CD14-positive monocyte (primary cell): ENCODE data around the gene NDUFAF4. TPM values are rescaled to one million over a fixed set of nuclear protein-coding genes. Genes with fewer than 3 reads are reported as not detected.

Source experiments
- DNase-seq, 3 donors: peaks; one replicate each; pipeline ENCODE4 v3.0.0-alpha.2; 2011 to 2022
- H2AFZ ChIP-seq: 2 replicates; pipeline ENCODE4 v1.6.0; 2012; ENCODE audit warnings: mild to moderate bottlenecking, low read depth, low read length, inconsistent platforms; ENCODE audit not compliant: insufficient read depth, poor library complexity, severe bottlenecking
- H3K27ac ChIP-seq, 2 donors: 1 replicate in 1 of 2; 2 replicates in 1 of 2; pipeline ENCODE4 v1.5.1; 2012 to 2013; ENCODE audit warnings: low read length in 2 of 2, control low read depth in 1 of 2, inconsistent platforms in 1 of 2, low read depth in 1 of 2, mild to moderate bottlenecking in 1 of 2
- H3K27me3 ChIP-seq, 2 donors: one replicate each; pipeline versions ENCODE4 v1.6.0 to v1.6.1; 2011 to 2013; ENCODE audit warnings: low read length in 2 of 2; ENCODE audit not compliant: control insufficient read depth in 2 of 2, insufficient read depth in 2 of 2
- H3K36me3 ChIP-seq, 2 donors: replicated peaks in 1 of 2; 1 replicate in 1 of 2; 2 replicates in 1 of 2; pipeline versions ENCODE4 v1.5.1 to v1.6.1; 2012 to 2013; ENCODE audit warnings: low read length in 2 of 2, control low read depth in 1 of 2, inconsistent platforms in 1 of 2, mild to moderate bottlenecking in 1 of 2; ENCODE audit not compliant: insufficient read depth in 2 of 2, control insufficient read depth in 1 of 2
- H3K4me1 ChIP-seq, 2 donors: 1 replicate in 1 of 2; 2 replicates in 1 of 2; pipeline versions ENCODE4 v1.5.1 to v1.6.1; 2012 to 2013; ENCODE audit warnings: low read length in 2 of 2, control low read depth in 1 of 2, inconsistent platforms in 1 of 2, mild to moderate bottlenecking in 1 of 2, moderate library complexity in 1 of 2; ENCODE audit not compliant: insufficient read depth in 2 of 2, control insufficient read depth in 1 of 2
- H3K4me2 ChIP-seq: replicated peaks from 2 replicates; pipeline ENCODE3; 2012; ENCODE audit warnings: low read length, moderate library complexity, mild to moderate bottlenecking; ENCODE audit not compliant: poor library complexity, severe bottlenecking; ENCODE audit errors: extremely low read depth
- H3K4me3 ChIP-seq, 3 experiments: fragments of 200-600 bp in 1 of 3; sonication (generic) in 1 of 3; replicated peaks in 1 of 3; 1 replicate in 2 of 3; 2 replicates in 1 of 3; pipeline ENCODE4 v1.5.1; 2011 to 2013; ENCODE audit warnings: low read length in 3 of 3, mild to moderate bottlenecking in 3 of 3, control low read depth in 2 of 3, low read depth in 2 of 3, inconsistent platforms in 1 of 3, moderate library complexity in 1 of 3
- H3K79me2 ChIP-seq: 2 replicates; pipeline ENCODE4 v1.6.0; 2012; ENCODE audit warnings: mild to moderate bottlenecking, control low read depth, inconsistent platforms, low read length, moderate library complexity; ENCODE audit not compliant: insufficient read depth
- H3K9ac ChIP-seq: 2 replicates; pipeline ENCODE4 v1.6.0; 2017; ENCODE audit warnings: low read length, mild to moderate bottlenecking; ENCODE audit not compliant: insufficient read depth, poor library complexity, severe bottlenecking
- H3K9me3 ChIP-seq, 2 donors: replicated peaks in 1 of 2; 1 replicate in 1 of 2; 2 replicates in 1 of 2; pipeline versions ENCODE4 v1.5.1 to v1.6.1; 2012 to 2013; ENCODE audit warnings: low read length in 2 of 2, control low read depth in 1 of 2; ENCODE audit not compliant: control insufficient read depth in 1 of 2, insufficient read depth in 1 of 2
- H4K20me1 ChIP-seq: 2 replicates; pipeline ENCODE4 v1.6.0; 2012; ENCODE audit warnings: mild to moderate bottlenecking, low read length, control low read depth, moderate library complexity; ENCODE audit not compliant: insufficient read depth
- H3K27ac Mint-ChIP-seq, 7 donors: one replicate each; pipeline ENCODE4 v1.8.0; 2020; ENCODE audit warnings: mild to moderate bottlenecking in 7 of 7, mixed read lengths in 7 of 7, moderate library complexity in 6 of 7, inconsistent platforms in 2 of 7
- H3K27me3 Mint-ChIP-seq, 3 donors: one replicate each; pipeline ENCODE4 v1.8.0; 2021 to 2022; ENCODE audit warnings: low read depth in 3 of 3, mild to moderate bottlenecking in 3 of 3, mixed read lengths in 3 of 3, moderate library complexity in 3 of 3, inconsistent platforms in 1 of 3
- H3K36me3 Mint-ChIP-seq, 2 donors: one replicate each; pipeline ENCODE4 v1.8.0; 2020; ENCODE audit warnings: mixed read lengths in 2 of 2, inconsistent platforms in 1 of 2, mild to moderate bottlenecking in 1 of 2
- H3K4me1 Mint-ChIP-seq: one replicate; pipeline ENCODE4 v1.8.0; 2020; ENCODE audit warnings: mild to moderate bottlenecking, mixed read lengths
- H3K4me3 Mint-ChIP-seq, 2 donors: one replicate each; pipeline ENCODE4 v1.8.0; 2020; ENCODE audit warnings: mild to moderate bottlenecking in 2 of 2, mixed read lengths in 2 of 2, moderate library complexity in 1 of 2
- H3K9me3 Mint-ChIP-seq, 7 donors: one replicate each; pipeline ENCODE4 v1.8.0; 2020 to 2022; ENCODE audit warnings: mixed read lengths in 7 of 7, mild to moderate bottlenecking in 6 of 7, moderate library complexity in 6 of 7, inconsistent platforms in 2 of 7
- CTCF ChIP-seq: fragments of 200-600 bp; IDR thresholded peaks from one replicate; pipeline ENCODE4 v1.8.0; 2022; ENCODE audit warnings: antibody characterized with exemption, mild to moderate bottlenecking
- WGBS: methylation state at CpG from one replicate; pipeline ENCODE4 v1.1.5; 2013; ENCODE audit warnings: missing lambda C conversion rate; ENCODE audit not compliant: insufficient coverage; 5-methylcytosine and 5-hydroxymethylcytosine counted together
- intact Hi-C, 2 donors: fragments of 100-400 bp; cut with micrococcal nuclease; formaldehyde crosslinking; loops; one replicate each; pipeline versions ENCODE4 v1.15.0 to v1.15.1; 2023
- polyA plus RNA-seq, 3 donors: library from polyadenylated mRNA; depleted of rRNA in 1 of 3; unstranded in 2 of 3; stranded (reverse) in 1 of 3; fragments of 300-500 nt in 2 of 3; fragments of >200 nt in 1 of 3; fragmentation: Illumina TruSeq in 2 of 3; gene quantifications; 1 replicate in 2 of 3; 2 replicates in 1 of 3; pipeline ENCODE4 v1.2.3, GENCODE V29; 2012 to 2021

The NDUFAF4 gene
- polyA plus RNA-seq, 3 donors, result 7.6 to 17.5 (median 14.9) TPM

- Mint-ChIP-seq H3K27me3 (peaks cover 0 to 6% (median 6%) of the 10 kb centered on the region in 3 donors), H3K4me1 (no peaks in the 10 kb centered on the region), H3K36me3 (no peaks in the 10 kb centered on the region), H3K4me3 (no peak overlapping the region), H3K9me3 (peaks cover 0 to 3% (median 0%) of the 10 kb centered on the region in 7 donors), H3K27ac (no peak overlapping the region)
- Histone ChIP-seq H4K20me1 (no peaks in the 10 kb centered on the region), H3K9me3 (no peaks in the 10 kb centered on the region), H3K4me1 (no peaks in the 10 kb centered on the region), H3K36me3 (no peaks in the 10 kb centered on the region), H3K27ac (no peak overlapping the region), H3K27me3 (no peaks in the 10 kb centered on the region), H3K4me3 (no peak overlapping the region), H3K79me2 (no peaks in the 10 kb centered on the region), H3K4me2 (no peak overlapping the region), H3K9ac (no peak overlapping the region), H2AFZ (no peak overlapping the region)
- intact Hi-C loops, result no loop called here
- no peak for TF ChIP-seq CTCF
- no peak for DNase-seq
- WGBS, result 100% methylated on average over 1 of the region's 9 CpGs
Measured at GRCh38 chr6:96943555-96944215, 46.0 kb upstream of the NDUFAF4 start.

GRCh38 chr6:96942676-96943075 is 45.0 kb upstream of the NDUFAF4 start:
- Histone ChIP-seq H3K27me3 (no peaks in the 10 kb centered on the region), H3K27ac (no peak overlapping the region), H4K20me1 (no peaks in the 10 kb centered on the region), H2AFZ (no peak overlapping the region), H3K4me1 (no peaks in the 10 kb centered on the region), H3K9me3 (no peaks in the 10 kb centered on the region), H3K36me3 (no peaks in the 10 kb centered on the region), H3K4me2 (no peak overlapping the region), H3K79me2 (no peaks in the 10 kb centered on the region), H3K4me3 (no peak overlapping the region), H3K9ac (no peak overlapping the region)
- no peak for TF ChIP-seq CTCF
- peaks cover 0 to 5% (median 0%) of the 10 kb centered on the region in 7 donors for H3K9me3 Mint-ChIP-seq
- no peak overlapping the region for H3K27ac Mint-ChIP-seq
- 90% methylated on average over 2 of the region's 2 CpGs for WGBS
- DNase-seq, result no peak
- H3K36me3 Mint-ChIP-seq, result no peaks in the 10 kb centered on the region
- intact Hi-C loops, result no loop called here
- H3K4me3 Mint-ChIP-seq, result no peak overlapping the region
- H3K27me3 Mint-ChIP-seq, result peaks cover 0 to 7% (median 6%) of the 10 kb centered on the region in 3 donors
- no peaks in the 10 kb centered on the region for H3K4me1 Mint-ChIP-seq
